GM13976 (cell line): ENCODE data around the gene IQCM.
"Not testable (repeated sequence)": the region's sequence is repeated elsewhere in the genome, so short reads cannot be mapped to it uniquely, and the experiment has no call there.

ENCODE experiments used
- DNase-seq: peaks from one replicate; pipeline ENCODE4 v3.0.0; 2012; ENCODE audit warnings: low spot score
- in situ Hi-C: fragments of 300-500 bp; cut with MboI; formaldehyde crosslinking; loops from one replicate; pipeline ENCODE4 v1.12.0; 2022; ENCODE audit warnings: low sequenced_read_pairs, mixed read lengths, inconsistent platforms; ENCODE audit not compliant: unreplicated experiment
- TF ChIP-seq, protein P1 (sequence below): IDR thresholded peaks from 2 replicates; pipeline ENCODE4 v1.5.1; 2012; ENCODE audit warnings: borderline replicate concordance, mild to moderate bottlenecking; ENCODE audit not compliant: insufficient read depth; ENCODE audit errors: extremely low read depth, missing control alignments, control extremely low read depth

The IQCM gene

DNA sequence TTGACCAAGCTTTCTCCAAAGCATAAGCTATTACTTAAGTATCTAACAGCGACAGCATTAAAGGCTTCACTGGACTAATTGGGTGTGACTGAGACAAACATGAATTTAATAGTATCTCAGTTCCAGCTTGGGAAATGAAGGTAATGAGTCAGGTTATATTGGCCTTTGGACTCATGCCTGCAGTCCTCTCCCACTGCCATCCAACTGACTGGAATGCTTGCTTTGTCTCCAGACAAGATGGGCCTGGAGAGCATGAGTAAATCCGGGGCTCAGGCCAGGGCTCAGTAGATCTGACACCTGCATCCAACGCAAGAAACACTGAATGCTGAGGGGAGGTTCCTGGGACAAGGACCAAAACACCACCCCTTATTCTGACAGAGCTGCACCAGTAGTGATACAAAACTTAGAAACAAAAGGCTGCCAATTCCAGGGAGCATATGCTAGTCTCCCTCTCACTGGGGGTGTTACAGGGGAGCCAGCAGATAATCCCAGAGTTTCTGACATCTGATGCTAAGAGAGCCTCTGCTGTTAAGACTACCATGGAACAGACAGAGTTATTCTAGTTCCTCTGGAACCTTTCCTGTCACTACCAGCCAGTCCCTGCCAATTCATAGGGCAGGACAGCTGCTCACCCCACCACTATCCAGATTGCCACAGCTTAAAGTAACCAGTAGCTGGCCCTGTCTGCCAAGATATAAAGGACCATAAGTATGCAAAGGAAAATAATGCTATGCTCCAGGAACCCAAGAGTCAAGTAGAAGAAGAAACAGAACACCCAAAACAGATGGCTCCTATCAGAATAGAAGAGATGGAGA lies 293.8 kb downstream of the IQCM start:
- TF ChIP-seq, protein P1, sequence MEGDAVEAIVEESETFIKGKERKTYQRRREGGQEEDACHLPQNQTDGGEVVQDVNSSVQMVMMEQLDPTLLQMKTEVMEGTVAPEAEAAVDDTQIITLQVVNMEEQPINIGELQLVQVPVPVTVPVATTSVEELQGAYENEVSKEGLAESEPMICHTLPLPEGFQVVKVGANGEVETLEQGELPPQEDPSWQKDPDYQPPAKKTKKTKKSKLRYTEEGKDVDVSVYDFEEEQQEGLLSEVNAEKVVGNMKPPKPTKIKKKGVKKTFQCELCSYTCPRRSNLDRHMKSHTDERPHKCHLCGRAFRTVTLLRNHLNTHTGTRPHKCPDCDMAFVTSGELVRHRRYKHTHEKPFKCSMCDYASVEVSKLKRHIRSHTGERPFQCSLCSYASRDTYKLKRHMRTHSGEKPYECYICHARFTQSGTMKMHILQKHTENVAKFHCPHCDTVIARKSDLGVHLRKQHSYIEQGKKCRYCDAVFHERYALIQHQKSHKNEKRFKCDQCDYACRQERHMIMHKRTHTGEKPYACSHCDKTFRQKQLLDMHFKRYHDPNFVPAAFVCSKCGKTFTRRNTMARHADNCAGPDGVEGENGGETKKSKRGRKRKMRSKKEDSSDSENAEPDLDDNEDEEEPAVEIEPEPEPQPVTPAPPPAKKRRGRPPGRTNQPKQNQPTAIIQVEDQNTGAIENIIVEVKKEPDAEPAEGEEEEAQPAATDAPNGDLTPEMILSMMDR, result no peak
- in situ Hi-C loops, result no loop called here
- DNase-seq, result no peak

DNA sequence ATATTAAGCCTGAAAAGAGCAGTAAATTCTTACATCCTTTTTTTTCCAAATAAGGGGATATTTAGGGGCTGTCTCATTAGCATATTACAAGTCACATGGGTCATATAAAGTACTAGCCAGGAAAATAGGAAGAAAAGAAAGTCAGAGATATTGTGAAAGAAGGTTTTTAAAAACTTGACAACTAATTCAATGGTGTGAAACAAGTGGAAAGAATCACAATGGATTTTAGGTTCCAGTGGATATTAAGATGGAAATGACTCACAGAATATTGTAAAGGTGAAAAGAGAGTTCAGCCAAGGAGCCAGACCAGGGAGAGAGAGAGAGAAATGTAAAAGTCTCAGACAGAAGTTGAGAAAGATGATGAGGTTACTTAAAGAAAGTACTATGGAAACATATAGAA lies 297.2 kb downstream of the IQCM start:
- no peak for DNase-seq
- TF ChIP-seq, protein P1, result no peak
- in situ Hi-C loops, result no loop called here

- in situ Hi-C loops, result no loop called here
- no peak for DNase-seq
- TF ChIP-seq, protein P1, result no peak
Observed at GRCh38 chr4:149513081-149513480, 302.6 kb downstream of the IQCM start.

GRCh38 chr4:149512501-149512900 lies 303.1 kb downstream of the IQCM start:
- in situ Hi-C loops, result no loop called here
- no peak for DNase-seq
- TF ChIP-seq, protein P1, result no peak

GRCh38 chr4:149511558-149512298 lies 303.9 kb downstream of the IQCM start:
- no peak for DNase-seq
- in situ Hi-C loops, result no loop called here
- TF ChIP-seq, protein P1, result no peak

GRCh38 chr4:149507309-149507708 lies 308.3 kb downstream of the IQCM start:
- in situ Hi-C loops, DNase-seq: not testable (repeated sequence)

- TF ChIP-seq, protein P1, result no peak
- no peak for DNase-seq
- in situ Hi-C loops, result no loop called here
Observed at GRCh38 chr4:149500806-149501205, 314.8 kb downstream of the IQCM start.
